ENCODE data around the gene ZFPM1. TPM values are rescaled to one million over a fixed set of nuclear protein-coding genes. Genes with fewer than 3 reads are reported as not detected.

ZFPM1 gene
- total RNA-seq, 1 experiment from 2014 or later, result 14.6 TPM

DNA sequence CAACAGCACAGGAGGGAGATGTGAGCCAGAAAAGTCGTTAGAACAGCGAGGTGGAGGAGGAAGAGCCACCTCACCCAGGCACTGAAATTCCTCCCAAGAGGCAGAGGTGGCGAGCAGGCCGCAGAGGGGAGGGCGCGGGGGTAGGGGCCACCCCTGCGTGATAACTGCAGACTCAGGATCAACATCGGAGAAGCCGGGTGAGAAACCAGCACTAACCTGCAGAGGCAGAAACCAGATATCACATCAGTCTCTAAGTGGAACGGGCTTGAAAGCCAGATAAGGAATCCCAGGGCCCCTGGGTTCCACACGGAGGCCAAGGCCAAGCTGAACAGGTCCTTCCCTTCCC, 77.8 kb downstream of the ZFPM1 start:
- intact Hi-C loops (cut with micrococcal nuclease), result no loop called here
- peaks cover 0 to 2% of the 10 kb centered on the region in 2 experiments; a peak in 1 of 4 replicates for H3K36me3 ChIP-seq (ENCODE audit: control insufficient read depth in 1 of 2, insufficient read depth in 2 of 2, low read length in 2 of 2)
- no peak for DNase-seq (ENCODE audit: low read depth, low spot score)

GRCh38 chr16:88531346-88531745, 78.3 kb downstream of the ZFPM1 start:
- Histone ChIP-seq H3K36me3 (ENCODE audit: control insufficient read depth in 1 of 2, insufficient read depth in 2 of 2, low read length in 2 of 2) (peaks cover 0 to 2% of the 10 kb centered on the region in 2 experiments; a peak in 1 of 4 replicates), H3K4me3 (replicated peaks in 1 of 2; ENCODE audit: low read depth in 1 of 2, low read length in 2 of 2) (no peak overlapping the region), H4K20me1 (ENCODE audit: insufficient read depth) (no peaks in the 10 kb centered on the region), H3K9me2 (ENCODE audit: insufficient read depth) (no peaks in the 10 kb centered on the region), H2AFZ (ENCODE audit: low read depth, low read length, poor library complexity, severe bottlenecking) (no peak overlapping the region), H3K9ac (ENCODE audit: low read length) (no peak overlapping the region), H3K27ac (ENCODE audit: low read depth, low read length) (no peak overlapping the region), H3K27me3 (ENCODE audit: insufficient read depth, low read length) (no peaks in the 10 kb centered on the region), H3K79me2 (ENCODE audit: insufficient read depth, low read length) (peaks cover 10% of the 10 kb centered on the region; the same call in 1 of the 2 replicates), H3K4me2 (ENCODE audit: low read length) (no peak overlapping the region), H3K4me1 (ENCODE audit: control insufficient read depth in 1 of 2, insufficient read depth in 2 of 2, low read length in 2 of 2) (peaks cover 8 to 21% of the 10 kb centered on the region in 2 experiments), H3K9me3 (ENCODE audit: control insufficient read depth in 1 of 2, insufficient read depth in 1 of 2, low read depth in 1 of 2, low read length in 2 of 2) (no peaks in the 10 kb centered on the region)
- intact Hi-C loops (cut with micrococcal nuclease), result no loop called here
- ChIA-PET RAD21 (ENCODE audit: low non-redundant PET in 1 of 2, low total read pairs in 2 of 2, uncharacterized antibody in 2 of 2, unreplicated experiment in 2 of 2) (no interaction called here), POLR2A (no interaction called here), CTCF (no interaction called here)
- no TSS peak for BruUV-seq (replicated peaks)
- TF ChIP-seq EZH2phosphoT487 (IDR thresholded peaks at IDR 0.05; ENCODE audit: borderline replicate concordance) (no peak), SIN3A (IDR thresholded peaks at IDR 0.05; ENCODE audit: low read depth) (no peak), YY1 (IDR thresholded peaks at IDR 0.05; ENCODE audit: extremely low read depth, insufficient replicate concordance, low read depth, low read length) (no peak), EGR1 (IDR thresholded peaks at IDR 0.05; ENCODE audit: low read depth) (no peak), FOSL1 (IDR thresholded peaks at IDR 0.05; ENCODE audit: low read depth) (no peak), JUND (IDR thresholded peaks at IDR 0.05) (no peak), POLR2A (IDR thresholded peaks at IDR 0.05; ENCODE audit: borderline replicate concordance, extremely low read depth, insufficient read depth, insufficient read length) (no peak), SRF (IDR thresholded peaks at IDR 0.05; ENCODE audit: low read depth) (no peak)
- DNase-seq (ENCODE audit: low read depth, low spot score) (no peak), ATAC-seq (no peak)

More for the DNA sequence above, 77.8 kb downstream of the ZFPM1 start:
- no peak for TF ChIP-seq EZH2phosphoT487 (IDR thresholded peaks at IDR 0.05; ENCODE audit: borderline replicate concordance)
- TF ChIP-seq CBX3 (IDR thresholded peaks at IDR 0.05; ENCODE audit: low read depth), result no peak
- no peak for TF ChIP-seq CEBPB (IDR thresholded peaks at IDR 0.05; ENCODE audit: low read depth)
- no peak for TF ChIP-seq RAD21 (IDR thresholded peaks at IDR 0.05; ENCODE audit: low read depth)
- TF ChIP-seq MAX (IDR thresholded peaks at IDR 0.05), result no peak
- TF ChIP-seq ELF1 (IDR thresholded peaks at IDR 0.05; ENCODE audit: borderline replicate concordance, low read depth), result no peak
- TF ChIP-seq EZH2 (IDR thresholded peaks at IDR 0.05), result no peak
- TF ChIP-seq ZFX (IDR thresholded peaks at IDR 0.05), result no peak
- TF ChIP-seq FOSL1 (IDR thresholded peaks at IDR 0.05; ENCODE audit: low read depth), result no peak
- TF ChIP-seq POLR2A (IDR thresholded peaks at IDR 0.05; ENCODE audit: borderline replicate concordance, extremely low read depth, insufficient read depth, insufficient read length), result no peak
- no peak for TF ChIP-seq TCF7L2 (IDR thresholded peaks at IDR 0.05; ENCODE audit: borderline replicate concordance, extremely low read depth, insufficient read depth, insufficient read length)
- no peak overlapping the region for H3K9ac ChIP-seq (ENCODE audit: low read length)
- BruUV-seq (replicated peaks), result no TSS peak
- POLR2A ChIA-PET, result no interaction called here
- no peak overlapping the region for H2AFZ ChIP-seq (ENCODE audit: low read depth, low read length, poor library complexity, severe bottlenecking)
- no peak overlapping the region for H3K4me2 ChIP-seq (ENCODE audit: low read length)
- no peaks in the 10 kb centered on the region for H4K20me1 ChIP-seq (ENCODE audit: insufficient read depth)
- H3K4me1 ChIP-seq (ENCODE audit: control insufficient read depth in 1 of 2, insufficient read depth in 2 of 2, low read length in 2 of 2), result peaks cover 8 to 21% of the 10 kb centered on the region in 2 experiments
- no peak overlapping the region for H3K4me3 ChIP-seq (replicated peaks in 1 of 2; ENCODE audit: low read depth in 1 of 2, low read length in 2 of 2)
- RAD21 ChIA-PET (ENCODE audit: low non-redundant PET in 1 of 2, low total read pairs in 2 of 2, uncharacterized antibody in 2 of 2, unreplicated experiment in 2 of 2), result no interaction called here
- peaks cover 10% of the 10 kb centered on the region; the same call in 1 of the 2 replicates for H3K79me2 ChIP-seq (ENCODE audit: insufficient read depth, low read length)
- ATAC-seq, result no peak
- no peak overlapping the region for H3K27ac ChIP-seq (ENCODE audit: low read depth, low read length)
- H3K9me2 ChIP-seq (ENCODE audit: insufficient read depth), result no peaks in the 10 kb centered on the region
- CTCF ChIA-PET, result no interaction called here
- H3K27me3 ChIP-seq (ENCODE audit: insufficient read depth, low read length), result no peaks in the 10 kb centered on the region
- H3K9me3 ChIP-seq (ENCODE audit: control insufficient read depth in 1 of 2, insufficient read depth in 1 of 2, low read depth in 1 of 2, low read length in 2 of 2), result no peaks in the 10 kb centered on the region

Data from HCT116 (cell line).